GM12874 (cell line): ENCODE results near the gene MYO1G.

Experiments
- TF ChIP-seq, protein P1 (sequence below): IDR thresholded peaks from 2 replicates; pipeline ENCODE4 v1.5.1; 2011; ENCODE audit warnings: low read depth, mild to moderate bottlenecking, control low read depth, low read length, moderate library complexity; ENCODE audit not compliant: insufficient read depth

The MYO1G gene

DNA sequence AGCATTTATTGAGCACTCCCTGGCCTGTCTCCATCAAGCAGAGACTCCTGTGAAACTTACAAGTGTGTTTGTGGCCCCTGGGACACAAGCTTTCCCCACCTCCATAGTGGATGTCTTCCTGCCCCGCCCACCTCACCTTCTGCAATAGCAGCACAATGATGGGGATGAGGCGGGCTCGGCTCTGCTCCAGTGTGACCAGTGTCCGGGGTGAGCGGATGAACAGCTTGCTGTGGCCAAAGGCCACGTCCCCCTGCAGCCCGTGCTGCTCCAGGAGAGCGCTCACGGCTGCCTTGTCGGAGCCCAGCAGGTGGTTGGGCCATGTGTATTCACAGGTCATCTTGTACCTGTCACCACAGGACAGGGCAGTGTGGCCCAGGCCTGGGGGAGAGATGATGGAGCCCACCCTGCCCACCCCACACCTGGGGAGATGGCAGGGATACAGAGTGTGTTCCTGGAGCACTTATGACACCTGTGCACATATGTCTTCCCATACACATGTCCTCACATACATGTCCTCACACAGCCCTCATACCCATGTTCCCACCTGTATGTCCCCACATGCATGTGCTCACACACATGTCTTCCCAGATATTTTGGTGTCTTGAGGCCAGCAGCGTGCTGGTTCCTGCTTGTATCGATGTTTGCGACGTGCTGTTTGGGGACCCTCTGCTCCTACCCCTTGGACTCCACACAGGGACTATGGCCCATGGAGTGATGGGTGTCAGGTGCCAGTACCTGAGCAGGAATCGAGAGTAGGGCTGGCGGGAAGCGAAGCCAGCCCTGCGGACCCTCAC is 12.7 kb downstream of the MYO1G start:
- TF ChIP-seq, protein P1, sequence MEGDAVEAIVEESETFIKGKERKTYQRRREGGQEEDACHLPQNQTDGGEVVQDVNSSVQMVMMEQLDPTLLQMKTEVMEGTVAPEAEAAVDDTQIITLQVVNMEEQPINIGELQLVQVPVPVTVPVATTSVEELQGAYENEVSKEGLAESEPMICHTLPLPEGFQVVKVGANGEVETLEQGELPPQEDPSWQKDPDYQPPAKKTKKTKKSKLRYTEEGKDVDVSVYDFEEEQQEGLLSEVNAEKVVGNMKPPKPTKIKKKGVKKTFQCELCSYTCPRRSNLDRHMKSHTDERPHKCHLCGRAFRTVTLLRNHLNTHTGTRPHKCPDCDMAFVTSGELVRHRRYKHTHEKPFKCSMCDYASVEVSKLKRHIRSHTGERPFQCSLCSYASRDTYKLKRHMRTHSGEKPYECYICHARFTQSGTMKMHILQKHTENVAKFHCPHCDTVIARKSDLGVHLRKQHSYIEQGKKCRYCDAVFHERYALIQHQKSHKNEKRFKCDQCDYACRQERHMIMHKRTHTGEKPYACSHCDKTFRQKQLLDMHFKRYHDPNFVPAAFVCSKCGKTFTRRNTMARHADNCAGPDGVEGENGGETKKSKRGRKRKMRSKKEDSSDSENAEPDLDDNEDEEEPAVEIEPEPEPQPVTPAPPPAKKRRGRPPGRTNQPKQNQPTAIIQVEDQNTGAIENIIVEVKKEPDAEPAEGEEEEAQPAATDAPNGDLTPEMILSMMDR, result no peak

DNA sequence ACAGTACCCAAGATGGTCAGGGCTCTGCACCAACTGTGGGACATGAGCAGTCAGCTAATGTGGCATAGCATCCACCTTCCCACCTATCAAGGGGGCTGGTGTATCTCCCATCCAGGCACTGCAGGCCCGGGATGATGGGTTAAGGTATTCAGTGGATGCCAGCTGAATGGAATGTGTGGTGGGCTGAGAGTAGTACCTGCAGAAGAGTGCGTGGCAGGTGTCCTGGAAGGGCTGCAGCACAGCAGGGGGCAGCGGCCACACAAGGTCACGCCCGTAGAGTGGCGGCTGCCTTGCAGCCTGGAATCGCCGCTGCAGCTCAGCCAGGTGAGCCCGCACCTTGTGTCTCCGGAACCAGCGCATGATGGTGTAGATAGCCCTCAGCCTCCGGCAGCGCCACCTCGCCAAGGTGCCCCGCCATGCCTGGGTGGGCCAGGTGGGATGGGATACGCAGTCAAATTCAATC is 13.3 kb downstream of the MYO1G start:
- TF ChIP-seq, protein P1, result no peak

DNA sequence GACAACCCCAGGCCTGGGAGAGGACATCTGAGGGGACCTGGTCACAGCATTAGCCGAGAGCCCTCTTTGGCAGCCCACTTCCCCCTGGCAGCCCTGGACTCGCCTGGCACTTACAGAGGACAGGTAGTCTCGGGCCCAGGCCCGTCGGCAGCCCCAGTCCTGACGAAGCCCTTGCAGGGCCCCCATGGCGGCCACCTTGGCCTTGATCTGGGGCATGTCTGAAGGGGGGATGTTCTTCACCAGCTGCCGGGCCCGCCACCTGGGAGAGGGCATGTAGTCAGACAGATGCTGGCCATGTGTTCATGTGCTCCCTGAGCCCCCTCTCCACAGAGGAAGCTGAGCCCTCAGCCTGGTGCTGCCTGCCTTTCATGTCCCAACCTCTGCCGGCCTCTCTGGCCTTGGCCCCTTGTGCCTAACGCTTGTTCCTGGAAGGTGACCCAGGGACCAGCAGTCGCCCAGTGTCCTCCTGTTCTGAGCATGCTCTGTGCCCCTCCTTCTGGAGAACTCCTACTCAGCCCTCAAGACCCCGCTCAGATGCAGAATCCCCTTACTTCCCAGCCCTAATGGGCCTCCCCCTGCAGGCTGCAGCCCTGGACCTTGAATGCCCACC is 13.9 kb downstream of the MYO1G start:
- TF ChIP-seq, protein P1, result no peak

DNA sequence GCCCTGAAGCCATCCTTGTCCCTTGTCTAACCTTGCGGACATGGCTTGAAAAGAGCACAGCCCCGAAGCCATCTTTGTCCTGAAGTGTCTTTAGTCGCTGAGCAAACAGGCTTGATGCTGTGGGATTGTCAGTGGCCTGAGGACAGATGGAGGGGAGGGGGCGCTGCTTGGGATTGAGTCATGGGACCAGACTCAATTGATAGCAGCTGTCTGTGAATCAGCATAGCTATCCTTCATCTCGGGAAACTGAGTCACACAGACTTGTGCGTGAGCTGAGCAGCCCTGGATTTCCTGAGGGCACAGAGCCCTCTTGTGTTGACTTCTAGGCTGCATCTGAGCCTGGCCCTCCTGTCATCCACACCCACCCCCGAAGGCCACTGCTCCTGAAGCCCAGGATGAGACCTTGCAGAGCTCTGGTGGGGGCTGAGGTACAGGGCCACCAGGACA is 14.4 kb downstream of the MYO1G start:
- TF ChIP-seq, protein P1, result 0 out of 2 replicates have a peak, but pooled peaks have one; percentile 14

DNA sequence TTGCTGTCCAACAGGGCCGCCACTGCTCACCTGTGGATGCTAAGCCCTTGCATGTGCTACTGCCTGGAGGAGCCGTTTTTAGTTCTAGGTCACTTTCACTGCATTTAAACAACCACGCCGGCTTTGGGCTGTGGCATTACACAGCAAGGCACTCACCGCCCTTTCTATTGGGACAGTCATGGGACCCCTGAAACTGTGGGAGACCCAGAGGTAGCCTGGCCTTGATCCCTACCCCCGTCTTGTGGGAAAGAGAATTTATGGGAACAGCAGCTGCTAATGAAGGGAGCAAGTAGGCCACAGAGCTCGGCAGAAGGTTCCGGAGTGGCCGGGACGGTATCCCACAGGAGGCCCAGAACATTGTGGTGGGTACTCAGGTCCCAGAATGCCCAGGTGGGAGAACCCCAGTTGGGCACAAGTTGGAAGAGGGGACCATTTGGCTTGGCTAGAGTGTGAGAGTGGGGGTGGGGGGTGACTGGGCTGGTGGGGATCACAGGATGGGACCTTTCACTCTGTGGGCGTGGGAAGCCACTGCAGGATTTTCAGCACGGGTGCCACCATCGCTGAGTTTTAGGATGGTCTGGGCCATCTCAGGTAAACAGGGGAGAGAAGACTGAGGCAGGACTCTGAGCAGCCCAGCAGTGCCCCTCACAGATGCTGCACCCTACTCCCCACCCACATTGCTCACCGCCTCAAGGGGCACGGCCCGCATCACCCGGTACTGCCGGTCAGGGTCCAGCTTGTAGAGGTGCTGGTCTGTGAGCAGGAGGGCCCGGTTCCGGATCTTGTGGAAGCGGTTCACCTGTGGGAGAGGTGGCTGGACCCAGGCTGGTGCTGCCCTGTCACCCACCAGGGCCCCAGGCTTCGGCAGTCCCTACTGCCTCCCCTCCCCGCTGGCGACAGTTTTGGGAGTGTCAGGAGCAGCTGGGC is 15.2 kb downstream of the MYO1G start:
- TF ChIP-seq, protein P1, result no peak

DNA sequence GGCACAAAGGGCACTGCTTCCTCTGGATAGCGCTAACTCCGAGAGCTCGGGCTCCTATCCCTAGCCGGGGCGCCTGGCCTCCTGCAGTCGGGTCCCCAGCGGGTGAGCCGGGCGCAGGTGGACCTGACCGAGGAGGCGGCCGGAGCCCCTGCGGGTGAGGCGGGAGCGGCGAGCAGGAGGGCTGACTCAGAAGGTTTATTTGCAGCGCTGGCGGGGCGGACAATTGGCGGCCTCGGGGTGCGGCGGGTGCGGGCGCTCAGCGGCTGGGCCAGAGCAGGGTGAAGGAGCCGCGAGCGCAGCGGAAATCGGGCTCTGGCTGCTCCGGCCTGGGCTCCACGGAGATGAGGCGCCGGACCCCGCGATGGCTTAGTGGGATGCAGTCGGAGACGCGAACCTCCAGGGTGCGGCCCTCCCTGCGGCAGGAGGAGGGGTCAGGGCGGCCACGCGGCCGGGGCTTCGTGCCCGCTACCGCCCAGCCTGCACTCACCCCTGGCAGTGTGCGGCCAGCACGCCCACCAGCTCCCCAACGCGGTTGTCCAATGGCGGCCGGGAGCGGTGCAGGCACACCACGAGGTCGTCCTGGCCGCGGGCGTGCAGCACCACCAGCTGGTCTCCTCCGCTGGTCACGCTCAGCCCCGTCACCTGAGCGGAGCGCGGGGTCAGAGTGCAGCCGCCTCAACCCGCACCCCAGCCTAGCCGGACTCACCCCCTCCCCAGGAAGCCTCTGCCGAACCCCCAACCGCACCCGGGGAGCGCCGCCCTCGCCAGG is 16.1 kb downstream of the MYO1G start:
- TF ChIP-seq, protein P1, result no peak
